Chondrocyte (in vitro differentiated cells): ENCODE measurements around the gene TMEM201. TPM values are rescaled to one million over a fixed set of nuclear protein-coding genes. Genes with fewer than 3 reads are reported as not detected.

ENCODE experiments used
- DNase-seq: peaks from one replicate; pipeline ENCODE4 v3.0.0; 2021; ENCODE audit warnings: mixed read lengths, low spot score
- H3K27ac Mint-ChIP-seq: one replicate; pipeline ENCODE4 v1.8.0; 2021; ENCODE audit warnings: mild to moderate bottlenecking, moderate library complexity, mixed read lengths; ENCODE audit not compliant: unreplicated experiment
- H3K27me3 Mint-ChIP-seq: 2 replicates; pipeline ENCODE4 v1.8.0; 2021; ENCODE audit warnings: low read depth, mixed read lengths
- H3K36me3 Mint-ChIP-seq: 2 replicates; pipeline ENCODE4 v1.8.0; 2021; ENCODE audit warnings: low read depth, mixed read lengths
- H3K4me1 Mint-ChIP-seq: 2 replicates; pipeline ENCODE4 v1.8.0; 2021; ENCODE audit warnings: low read depth, mild to moderate bottlenecking, mixed read lengths
- H3K4me3 Mint-ChIP-seq: one replicate; pipeline ENCODE4 v1.8.0; 2021; ENCODE audit warnings: mild to moderate bottlenecking, moderate library complexity, mixed read lengths; ENCODE audit not compliant: unreplicated experiment
- H3K9me3 Mint-ChIP-seq: 2 replicates; pipeline ENCODE4 v1.8.0; 2021; ENCODE audit warnings: low read depth, mixed read lengths
- total RNA-seq: library from RNA; stranded (reverse); gene quantifications from 3 replicates; pipeline ENCODE4 v1.2.1, GENCODE V29; 2021
- TF ChIP-seq, protein P1 (sequence below): fragments of 200-600 bp; sonication (generic); IDR thresholded peaks from 2 replicates; pipeline ENCODE4 v1.5.0; 2021; ENCODE audit warnings: antibody characterized with exemption, mild to moderate bottlenecking, moderate library complexity

TMEM201 gene
- total RNA-seq, 1 donor from 2014 or later: 10.6 TPM

DNA sequence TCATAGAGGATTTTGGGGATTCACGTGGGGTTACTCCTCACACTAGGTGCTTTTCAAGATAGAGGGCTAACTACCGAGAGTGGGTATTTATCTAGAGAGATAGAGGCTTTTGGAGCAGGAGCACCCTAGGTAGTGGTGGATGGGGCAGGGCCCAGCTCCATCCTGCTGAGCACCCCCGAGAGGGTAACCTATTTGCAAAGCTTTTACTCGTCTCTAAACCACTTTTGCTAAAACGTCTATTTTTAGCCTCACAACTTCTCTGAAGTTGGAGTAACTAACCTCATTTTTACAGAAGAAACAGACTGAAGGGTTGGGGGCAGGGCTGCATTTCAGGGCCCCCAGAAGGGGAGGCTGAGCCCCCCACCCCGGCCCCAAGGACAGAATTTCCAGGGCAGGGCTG is 50.5 kb downstream of the TMEM201 start:
- H3K36me3 Mint-ChIP-seq: peaks cover 2% of the 10 kb centered on the region
- no peak overlapping the region for H3K4me3 Mint-ChIP-seq
- H3K4me1 Mint-ChIP-seq: no peaks in the 10 kb centered on the region
- H3K27ac Mint-ChIP-seq: no peak overlapping the region
- peaks cover 3% of the 10 kb centered on the region for H3K27me3 Mint-ChIP-seq
- H3K9me3 Mint-ChIP-seq: peaks cover 6% of the 10 kb centered on the region
- no peak for DNase-seq
- TF ChIP-seq, protein P1, sequence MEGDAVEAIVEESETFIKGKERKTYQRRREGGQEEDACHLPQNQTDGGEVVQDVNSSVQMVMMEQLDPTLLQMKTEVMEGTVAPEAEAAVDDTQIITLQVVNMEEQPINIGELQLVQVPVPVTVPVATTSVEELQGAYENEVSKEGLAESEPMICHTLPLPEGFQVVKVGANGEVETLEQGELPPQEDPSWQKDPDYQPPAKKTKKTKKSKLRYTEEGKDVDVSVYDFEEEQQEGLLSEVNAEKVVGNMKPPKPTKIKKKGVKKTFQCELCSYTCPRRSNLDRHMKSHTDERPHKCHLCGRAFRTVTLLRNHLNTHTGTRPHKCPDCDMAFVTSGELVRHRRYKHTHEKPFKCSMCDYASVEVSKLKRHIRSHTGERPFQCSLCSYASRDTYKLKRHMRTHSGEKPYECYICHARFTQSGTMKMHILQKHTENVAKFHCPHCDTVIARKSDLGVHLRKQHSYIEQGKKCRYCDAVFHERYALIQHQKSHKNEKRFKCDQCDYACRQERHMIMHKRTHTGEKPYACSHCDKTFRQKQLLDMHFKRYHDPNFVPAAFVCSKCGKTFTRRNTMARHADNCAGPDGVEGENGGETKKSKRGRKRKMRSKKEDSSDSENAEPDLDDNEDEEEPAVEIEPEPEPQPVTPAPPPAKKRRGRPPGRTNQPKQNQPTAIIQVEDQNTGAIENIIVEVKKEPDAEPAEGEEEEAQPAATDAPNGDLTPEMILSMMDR: no peak

DNA sequence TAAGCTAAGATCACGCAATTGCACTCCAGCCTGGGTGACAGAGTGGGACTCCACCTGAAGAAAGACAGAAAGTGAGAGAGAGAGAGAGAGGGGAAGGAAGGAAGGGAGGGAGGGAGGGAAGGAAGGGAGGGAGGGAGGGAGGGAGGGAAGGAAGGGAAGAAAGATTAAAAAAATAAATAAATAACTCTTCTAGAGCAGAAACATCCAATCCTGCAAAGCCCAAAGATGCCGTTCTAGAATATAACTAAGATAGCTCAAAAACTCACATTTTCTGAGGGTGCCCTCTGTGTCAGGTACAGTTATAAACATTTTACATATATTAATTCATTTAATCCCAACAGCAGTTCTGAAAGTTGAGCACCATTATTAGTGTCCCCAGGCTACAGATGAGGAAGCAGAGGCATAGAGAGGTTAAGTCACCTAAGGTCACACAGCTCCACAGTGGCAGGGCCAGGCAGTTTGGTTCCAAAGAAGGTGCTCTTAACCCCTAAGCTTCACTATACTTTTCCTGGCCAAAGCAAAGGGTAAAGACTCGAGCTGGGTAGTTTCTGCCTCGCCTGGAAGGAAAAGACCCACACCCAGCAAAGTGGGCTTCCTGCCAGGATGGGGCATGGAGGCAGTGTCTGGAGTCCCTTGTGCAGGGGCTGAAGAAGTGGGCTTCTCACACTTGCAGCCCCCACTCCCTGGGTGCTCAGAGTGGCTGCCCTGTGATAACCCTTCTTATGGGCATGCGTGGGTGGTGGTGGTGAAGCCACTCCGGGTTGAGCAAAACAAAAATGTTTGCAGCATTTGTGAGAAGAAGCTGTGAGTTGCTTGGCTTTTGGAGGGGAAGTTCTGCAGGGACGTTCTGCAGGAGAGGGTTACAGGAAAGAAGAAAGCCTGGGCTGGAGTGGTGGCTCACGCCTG is 54.9 kb downstream of the TMEM201 start:
- Mint-ChIP-seq H3K9me3 (no peaks in the 10 kb centered on the region), H3K36me3 (no peaks in the 10 kb centered on the region), H3K27ac (no peak overlapping the region), H3K27me3 (peaks cover 3% of the 10 kb centered on the region), H3K4me3 (no peak overlapping the region), H3K4me1 (no peaks in the 10 kb centered on the region)
- no peak for DNase-seq
- TF ChIP-seq, protein P1: no peak

DNA sequence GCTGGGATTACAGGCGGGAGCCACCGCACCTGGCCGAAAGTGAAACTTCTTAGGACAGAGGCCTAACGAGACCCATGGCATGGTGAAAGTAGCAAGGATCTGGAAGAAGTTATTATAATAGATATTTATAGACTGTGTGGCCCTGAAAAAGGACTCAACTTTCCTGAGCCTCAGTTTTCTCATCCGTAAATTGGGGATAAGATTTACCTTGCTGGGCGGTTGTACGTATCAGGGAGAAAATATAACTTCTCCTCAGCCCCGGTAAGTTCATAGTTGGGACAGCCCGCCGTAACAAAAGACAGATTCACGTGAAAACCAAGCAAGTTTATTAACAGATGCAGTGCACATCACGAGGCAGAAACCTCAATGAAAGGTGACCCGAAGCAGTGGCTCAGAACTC is 57.3 kb downstream of the TMEM201 start:
- no peak overlapping the region for H3K27ac Mint-ChIP-seq
- no peak for DNase-seq
- peaks cover under 1% of the 10 kb centered on the region for H3K4me1 Mint-ChIP-seq
- no peaks in the 10 kb centered on the region for H3K9me3 Mint-ChIP-seq
- H3K27me3 Mint-ChIP-seq: peaks cover 11% of the 10 kb centered on the region
- no peaks in the 10 kb centered on the region for H3K36me3 Mint-ChIP-seq
- H3K4me3 Mint-ChIP-seq: no peak overlapping the region
- TF ChIP-seq, protein P1: no peak

DNA sequence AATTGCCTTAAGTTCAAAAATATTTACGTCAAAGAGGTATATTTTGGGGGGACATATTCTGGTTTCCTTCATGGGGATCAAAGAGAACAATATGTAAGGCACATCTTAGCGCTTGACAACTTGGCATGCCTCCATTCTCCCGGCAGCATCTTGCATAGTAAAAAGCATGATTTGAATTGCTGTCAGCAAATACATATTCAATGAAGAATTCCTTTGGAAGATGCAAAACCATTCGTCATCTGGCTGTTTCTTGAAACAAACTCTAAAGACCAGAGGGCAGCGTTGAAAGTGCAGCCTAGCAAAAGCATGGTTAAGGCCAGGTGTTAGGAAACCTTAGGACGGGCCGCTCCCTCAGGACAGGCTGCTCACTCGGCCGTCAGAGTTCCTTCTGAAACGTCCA is 59.5 kb downstream of the TMEM201 start:
- Mint-ChIP-seq H3K27ac (no peak overlapping the region), H3K36me3 (no peaks in the 10 kb centered on the region), H3K27me3 (peaks cover 17% of the 10 kb centered on the region), H3K4me3 (no peak overlapping the region), H3K4me1 (peaks cover 5% of the 10 kb centered on the region), H3K9me3 (no peaks in the 10 kb centered on the region)
- DNase-seq: no peak
- TF ChIP-seq, protein P1: no peak

DNA sequence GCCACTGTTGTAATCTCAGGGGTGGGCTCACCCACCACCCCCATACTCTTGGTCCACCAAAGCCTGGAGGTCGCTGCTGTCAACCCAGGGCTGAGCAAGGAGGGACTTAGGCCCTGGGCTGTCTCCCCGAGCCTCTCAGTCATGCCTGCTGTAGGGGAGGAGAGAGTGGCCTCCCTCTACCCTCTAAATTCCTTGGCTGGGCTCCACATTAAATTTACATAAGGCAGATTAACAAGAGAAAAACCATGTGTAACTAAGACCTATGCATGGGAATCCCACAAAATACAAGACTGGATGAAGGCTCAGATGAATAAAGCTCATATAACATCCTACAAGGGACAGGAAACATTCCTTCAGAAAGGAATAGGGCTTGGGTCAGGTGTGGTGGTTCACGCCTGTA is 61.1 kb downstream of the TMEM201 start:
- Mint-ChIP-seq H3K9me3 (no peaks in the 10 kb centered on the region), H3K27ac (no peak overlapping the region), H3K4me3 (no peak overlapping the region), H3K36me3 (no peaks in the 10 kb centered on the region), H3K27me3 (peaks cover 22% of the 10 kb centered on the region), H3K4me1 (peaks cover 5% of the 10 kb centered on the region)
- DNase-seq: no peak
- TF ChIP-seq, protein P1: no peak
